ENCODE results near the gene LRIG1. TPM values are rescaled to one million over a fixed set of nuclear protein-coding genes. Genes with fewer than 3 reads are reported as not detected.

Gene LRIG1
- total RNA-seq, 1 experiment from 2014 or later, result 24.1 TPM

DNA sequence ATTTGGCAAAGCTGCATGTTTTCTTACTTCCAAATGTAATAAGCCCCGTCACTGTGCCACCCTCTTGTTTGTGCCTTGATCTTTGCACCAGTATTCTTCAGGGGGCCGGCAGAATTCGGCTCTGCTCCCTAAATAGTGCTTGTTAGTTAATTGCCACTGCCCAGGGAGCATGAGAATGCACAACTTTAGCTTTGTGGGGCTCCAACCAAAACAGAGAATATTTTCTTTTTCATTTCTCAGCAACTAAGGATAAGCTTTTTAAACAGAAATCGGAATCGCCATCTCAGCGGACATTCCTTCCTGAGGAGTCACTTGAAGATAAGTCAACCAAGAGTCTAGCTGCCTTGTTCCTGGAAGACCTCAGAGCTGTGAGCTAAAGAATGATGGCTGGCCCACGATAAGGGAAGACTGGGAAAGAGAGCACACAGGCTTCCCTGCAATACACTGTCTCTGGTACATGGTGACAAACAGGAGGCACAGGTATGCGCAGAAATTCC lies 106.0 kb downstream of the LRIG1 start:
- DNase-seq (ENCODE audit: low spot score), result no peak
- CTCF ChIA-PET, result no interaction called here
- Histone ChIP-seq H3K36me3 (ENCODE audit: insufficient read depth, low read length, poor library complexity, severe bottlenecking) (peaks cover 3% of the 10 kb centered on the region), H3K27ac (ENCODE audit: low read depth, low read length, poor library complexity, severe bottlenecking) (no peak overlapping the region), H3K4me1 (ENCODE audit: insufficient read depth, low read length, poor library complexity, severe bottlenecking) (peaks cover 6% of the 10 kb centered on the region), H3K9me3 (ENCODE audit: low read depth, low read length, poor library complexity, severe bottlenecking) (no peaks in the 10 kb centered on the region), H3K27me3 (replicated peaks; ENCODE audit: insufficient read depth, low read depth, low read length, poor library complexity) (no peaks in the 10 kb centered on the region), H3K4me3 (ENCODE audit: low read depth, low read length, poor library complexity, severe bottlenecking) (no peak overlapping the region)
- TF ChIP-seq, protein P1, sequence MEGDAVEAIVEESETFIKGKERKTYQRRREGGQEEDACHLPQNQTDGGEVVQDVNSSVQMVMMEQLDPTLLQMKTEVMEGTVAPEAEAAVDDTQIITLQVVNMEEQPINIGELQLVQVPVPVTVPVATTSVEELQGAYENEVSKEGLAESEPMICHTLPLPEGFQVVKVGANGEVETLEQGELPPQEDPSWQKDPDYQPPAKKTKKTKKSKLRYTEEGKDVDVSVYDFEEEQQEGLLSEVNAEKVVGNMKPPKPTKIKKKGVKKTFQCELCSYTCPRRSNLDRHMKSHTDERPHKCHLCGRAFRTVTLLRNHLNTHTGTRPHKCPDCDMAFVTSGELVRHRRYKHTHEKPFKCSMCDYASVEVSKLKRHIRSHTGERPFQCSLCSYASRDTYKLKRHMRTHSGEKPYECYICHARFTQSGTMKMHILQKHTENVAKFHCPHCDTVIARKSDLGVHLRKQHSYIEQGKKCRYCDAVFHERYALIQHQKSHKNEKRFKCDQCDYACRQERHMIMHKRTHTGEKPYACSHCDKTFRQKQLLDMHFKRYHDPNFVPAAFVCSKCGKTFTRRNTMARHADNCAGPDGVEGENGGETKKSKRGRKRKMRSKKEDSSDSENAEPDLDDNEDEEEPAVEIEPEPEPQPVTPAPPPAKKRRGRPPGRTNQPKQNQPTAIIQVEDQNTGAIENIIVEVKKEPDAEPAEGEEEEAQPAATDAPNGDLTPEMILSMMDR (conservative IDR thresholded peaks at IDR 0.05; ENCODE audit: low read depth, low read length), result no peak
- TF ChIP-seq EZH2 (IDR thresholded peaks at IDR 0.05; ENCODE audit: borderline replicate concordance, low read depth, low read length, poor library complexity, severe bottlenecking), result no peak
- POLR2A ChIA-PET (ENCODE audit: low non-redundant PET), result no interaction called here
- intact Hi-C loops (cut with micrococcal nuclease; ENCODE audit: unreplicated experiment), result no loop called here
- no TSS peak for BruUV-seq (replicated peaks)

DNA sequence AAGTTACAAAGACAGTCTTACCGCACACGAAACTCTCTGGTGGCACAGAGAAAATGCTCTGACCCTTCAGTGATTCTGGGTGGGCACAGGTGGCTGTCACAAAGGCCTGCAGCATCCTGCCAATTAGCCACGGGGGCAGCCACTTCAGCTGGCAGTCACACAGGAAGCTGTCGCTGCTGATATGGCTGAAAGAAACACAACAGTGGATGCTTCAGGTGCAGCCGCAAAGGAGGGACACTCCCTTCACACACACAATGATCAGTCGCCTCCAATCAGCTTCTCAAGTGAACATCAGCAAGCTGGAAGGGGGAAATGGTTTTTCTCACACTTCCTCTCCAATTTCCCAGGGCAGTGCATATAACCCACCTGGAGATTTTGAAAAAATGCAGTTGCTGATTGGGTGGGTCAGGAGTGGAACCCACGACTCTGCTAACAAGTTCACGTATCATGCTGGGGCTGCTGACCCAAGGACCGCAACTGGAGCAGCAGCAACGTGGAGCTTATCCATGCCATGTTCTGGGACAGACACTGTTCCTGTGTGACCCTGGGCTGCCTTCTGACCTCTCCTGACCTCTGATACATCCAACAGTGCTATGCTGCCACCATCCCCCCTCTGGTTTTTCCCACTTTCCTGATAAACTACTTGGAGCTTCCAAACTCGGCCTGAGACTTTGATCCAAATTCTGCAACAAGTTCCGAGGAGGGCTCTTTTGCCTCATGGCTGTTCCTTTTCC lies 106.6 kb downstream of the LRIG1 start:
- no peak for DNase-seq (ENCODE audit: low spot score)
- H3K27ac ChIP-seq (ENCODE audit: low read depth, low read length, poor library complexity, severe bottlenecking), result no peak overlapping the region
- H3K36me3 ChIP-seq (ENCODE audit: insufficient read depth, low read length, poor library complexity, severe bottlenecking), result peaks cover 3% of the 10 kb centered on the region
- TF ChIP-seq, protein P1 (conservative IDR thresholded peaks at IDR 0.05; ENCODE audit: low read depth, low read length), result no peak
- TF ChIP-seq EZH2 (IDR thresholded peaks at IDR 0.05; ENCODE audit: borderline replicate concordance, low read depth, low read length, poor library complexity, severe bottlenecking), result no peak
- H3K4me1 ChIP-seq (ENCODE audit: insufficient read depth, low read length, poor library complexity, severe bottlenecking), result peaks cover 6% of the 10 kb centered on the region
- intact Hi-C loops (cut with micrococcal nuclease; ENCODE audit: unreplicated experiment), result no loop called here
- no TSS peak for BruUV-seq (replicated peaks)
- H3K4me3 ChIP-seq (ENCODE audit: low read depth, low read length, poor library complexity, severe bottlenecking), result no peak overlapping the region
- no peaks in the 10 kb centered on the region for H3K27me3 ChIP-seq (replicated peaks; ENCODE audit: insufficient read depth, low read depth, low read length, poor library complexity)
- CTCF ChIA-PET, result no interaction called here
- no peaks in the 10 kb centered on the region for H3K9me3 ChIP-seq (ENCODE audit: low read depth, low read length, poor library complexity, severe bottlenecking)
- POLR2A ChIA-PET (ENCODE audit: low non-redundant PET), result no interaction called here

DNA sequence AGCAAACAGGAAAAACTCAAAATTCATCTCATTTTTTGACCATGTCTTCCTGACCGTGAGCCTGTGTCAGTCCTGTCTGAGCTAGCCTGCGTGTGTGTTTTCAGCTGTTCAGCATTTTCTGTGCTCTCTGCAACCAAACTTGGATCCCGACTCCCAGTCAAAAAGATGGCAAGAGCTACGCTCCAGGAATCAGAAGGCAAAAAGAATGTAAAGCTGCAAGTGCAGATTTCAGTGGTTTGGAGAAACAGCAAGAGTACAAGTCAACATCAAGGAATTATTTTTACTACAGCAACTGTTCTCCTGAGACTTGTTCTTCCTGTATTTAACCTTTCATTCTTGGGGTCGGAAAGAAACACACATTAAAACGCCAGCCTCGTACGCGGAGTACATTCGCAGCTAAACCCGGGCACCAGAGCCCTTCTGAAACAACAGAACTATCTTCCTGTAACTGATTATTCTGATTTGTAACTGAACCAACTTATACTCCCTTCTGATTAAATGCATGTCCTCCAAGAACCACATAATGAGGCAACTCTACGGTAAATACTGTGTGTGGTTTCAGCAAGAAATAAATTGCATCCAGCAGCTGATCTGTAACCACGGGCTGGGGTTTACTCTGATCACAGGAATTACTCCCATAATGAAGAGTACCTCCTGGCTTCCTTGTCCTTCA lies 107.4 kb downstream of the LRIG1 start:
- intact Hi-C loops (cut with micrococcal nuclease; ENCODE audit: unreplicated experiment), result no loop called here
- Histone ChIP-seq H3K4me1 (ENCODE audit: insufficient read depth, low read length, poor library complexity, severe bottlenecking) (peaks cover 6% of the 10 kb centered on the region), H3K9me3 (ENCODE audit: low read depth, low read length, poor library complexity, severe bottlenecking) (no peaks in the 10 kb centered on the region), H3K4me3 (ENCODE audit: low read depth, low read length, poor library complexity, severe bottlenecking) (no peak overlapping the region), H3K27ac (ENCODE audit: low read depth, low read length, poor library complexity, severe bottlenecking) (no peak overlapping the region), H3K27me3 (replicated peaks; ENCODE audit: insufficient read depth, low read depth, low read length, poor library complexity) (no peaks in the 10 kb centered on the region), H3K36me3 (ENCODE audit: insufficient read depth, low read length, poor library complexity, severe bottlenecking) (peaks cover under 1% of the 10 kb centered on the region)
- no TSS peak for BruUV-seq (replicated peaks)
- no peak for DNase-seq (ENCODE audit: low spot score)
- no peak for TF ChIP-seq EZH2 (IDR thresholded peaks at IDR 0.05; ENCODE audit: borderline replicate concordance, low read depth, low read length, poor library complexity, severe bottlenecking)
- TF ChIP-seq, protein P1 (conservative IDR thresholded peaks at IDR 0.05; ENCODE audit: low read depth, low read length), result no peak
- ChIA-PET CTCF (no interaction called here), POLR2A (ENCODE audit: low non-redundant PET) (no interaction called here)

Data from A673 (cell line).